Activated CD8-positive, alpha-beta memory T cell treated with anti-CD3 and anti-CD28 coated beads, Interleukin-2, amount 50 U/mL, for 1 hour (primary cell): Measurements from ENCODE around the gene IL17RB.

Experiments
- DNase-seq: peaks from one replicate; pipeline ENCODE4 v3.0.0-alpha.2; 2020; ENCODE audit errors: extremely low read depth

The IL17RB gene

GRCh38 chr3:53830944-53831343, 15.4 kb upstream of the IL17RB start:
- DNase-seq = no peak

DNA sequence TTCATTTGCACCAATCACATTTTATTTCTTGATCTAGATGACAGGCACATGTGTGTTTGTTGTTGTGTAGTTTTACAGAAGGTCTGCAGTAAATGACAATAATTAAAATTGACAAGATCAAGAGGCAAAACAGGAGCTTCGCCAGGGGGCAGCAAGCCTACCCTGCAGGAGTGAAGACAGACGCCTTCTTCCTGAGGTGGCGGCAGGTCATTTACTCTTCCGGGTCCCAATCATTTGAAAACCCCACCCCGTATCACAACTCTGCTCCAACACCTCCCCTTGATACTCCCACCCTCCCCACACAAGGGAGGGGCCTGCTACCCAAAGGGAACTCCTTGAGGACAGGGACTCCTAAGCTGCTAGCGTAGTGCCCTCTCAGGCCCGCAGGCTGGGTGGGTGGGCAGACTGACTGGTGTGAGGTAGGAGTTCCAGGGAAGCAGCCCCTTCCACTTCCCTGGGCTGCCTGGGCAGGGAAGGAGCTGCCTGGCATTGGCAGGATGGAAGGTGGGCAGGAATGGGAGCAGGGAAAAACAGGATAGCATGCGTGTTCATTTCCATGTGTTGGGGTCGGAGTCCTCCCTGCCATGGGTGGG, 13.2 kb upstream of the IL17RB start:
- no peak for DNase-seq

- DNase-seq = no peak
Observed at GRCh38 chr3:53833700-53834099, 12.7 kb upstream of the IL17RB start.

- DNase-seq = no peak
Observed at GRCh38 chr3:53834429-53835095, 11.8 kb upstream of the IL17RB start.

DNA sequence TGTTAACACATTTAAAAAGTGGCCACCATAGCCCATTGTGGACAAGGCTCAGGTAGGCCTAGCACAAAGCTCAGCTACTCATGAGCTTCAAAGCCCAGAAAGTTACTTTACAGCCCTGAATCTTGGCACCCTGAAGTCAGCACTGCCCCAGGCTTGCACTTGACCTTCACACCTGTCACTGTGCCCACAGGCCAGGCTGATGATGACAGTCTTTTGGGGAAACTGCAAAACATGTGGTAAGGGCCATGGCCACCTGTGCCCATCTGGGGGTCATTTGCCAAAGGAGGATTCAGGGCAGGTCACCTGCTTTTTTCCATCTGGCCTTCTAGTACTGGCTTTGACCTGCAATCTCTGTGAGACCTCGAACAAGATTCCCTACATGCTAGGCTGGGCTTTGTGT, 11.1 kb upstream of the IL17RB start:
- no peak for DNase-seq

- no peak for DNase-seq
Observed at GRCh38 chr3:53836084-53836872, 10.1 kb upstream of the IL17RB start.

DNA sequence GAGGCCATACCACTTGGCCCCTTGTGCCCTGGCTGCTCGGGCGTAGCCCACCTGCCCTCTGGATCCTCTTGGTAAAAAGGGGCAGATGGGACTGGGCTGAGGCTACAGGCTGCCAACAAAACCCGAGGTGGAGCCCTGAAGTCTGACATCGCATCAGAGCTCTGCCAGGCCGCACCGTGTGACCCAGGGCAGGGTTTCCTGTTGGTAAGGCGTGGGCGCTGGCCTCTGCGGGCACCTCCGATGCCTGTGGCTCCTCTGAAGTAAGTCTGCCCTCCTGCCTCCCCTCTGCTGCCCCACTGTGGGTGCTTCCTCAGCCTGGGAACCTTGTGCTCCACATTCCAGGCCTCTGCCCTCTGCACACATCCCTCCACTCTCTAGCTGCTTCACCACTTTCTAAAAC, 9.0 kb upstream of the IL17RB start:
- DNase-seq = no peak

- DNase-seq = no peak
Observed at GRCh38 chr3:53841296-53841695, 5.1 kb upstream of the IL17RB start.

- no peak for DNase-seq
Observed at GRCh38 chr3:53842436-53843194, 3.8 kb upstream of the IL17RB start.

DNA sequence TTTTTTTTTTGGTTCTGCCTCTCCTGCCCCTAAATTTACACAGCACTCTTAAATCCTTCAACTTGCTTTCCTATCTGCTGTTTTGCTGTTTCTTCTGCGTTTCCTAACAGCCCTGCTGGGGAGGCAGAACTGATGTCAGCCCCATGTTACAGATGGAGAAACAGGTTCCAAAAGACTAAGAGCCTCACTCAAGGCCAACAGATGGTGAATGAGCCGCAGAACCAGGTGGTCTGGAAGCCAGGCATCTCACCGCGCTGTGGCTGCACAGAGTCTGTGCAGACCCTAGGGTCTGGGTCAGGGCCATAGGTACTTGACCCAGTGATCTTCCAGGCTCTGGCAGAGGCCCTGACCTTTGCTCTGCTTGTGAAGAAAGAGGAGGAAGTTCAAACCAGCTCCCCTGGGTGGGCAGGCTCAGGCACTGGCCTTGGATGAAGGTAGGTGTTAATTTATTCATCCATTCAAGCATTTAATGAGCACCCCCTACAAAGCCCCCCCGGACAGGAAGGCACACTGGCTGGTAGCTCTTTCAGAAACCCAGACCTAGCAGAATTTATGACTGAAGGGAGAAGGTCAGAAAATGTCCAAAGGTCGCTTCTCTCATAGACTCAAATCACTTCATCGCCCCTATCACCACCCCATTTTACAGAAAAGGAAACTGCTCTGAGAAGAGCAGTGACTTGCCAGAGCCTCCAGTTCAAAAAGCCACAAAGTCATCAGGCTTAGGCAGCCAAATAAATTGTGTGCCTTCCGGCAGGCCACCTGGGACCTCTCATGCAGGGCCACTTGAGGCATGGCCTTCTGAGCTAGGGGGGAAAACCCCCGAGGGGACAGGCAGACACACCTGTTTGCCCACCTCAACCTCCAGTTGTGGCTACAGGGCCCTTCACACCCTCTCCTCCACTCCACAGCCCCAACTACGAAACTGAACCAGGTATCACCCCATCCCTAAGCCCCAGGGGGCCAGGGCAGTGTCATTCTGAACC, 2.9 kb upstream of the IL17RB start:
- no peak for DNase-seq

GRCh38 chr3:53844262-53845102, 1.9 kb upstream of the IL17RB start:
- DNase-seq = no peak

DNA sequence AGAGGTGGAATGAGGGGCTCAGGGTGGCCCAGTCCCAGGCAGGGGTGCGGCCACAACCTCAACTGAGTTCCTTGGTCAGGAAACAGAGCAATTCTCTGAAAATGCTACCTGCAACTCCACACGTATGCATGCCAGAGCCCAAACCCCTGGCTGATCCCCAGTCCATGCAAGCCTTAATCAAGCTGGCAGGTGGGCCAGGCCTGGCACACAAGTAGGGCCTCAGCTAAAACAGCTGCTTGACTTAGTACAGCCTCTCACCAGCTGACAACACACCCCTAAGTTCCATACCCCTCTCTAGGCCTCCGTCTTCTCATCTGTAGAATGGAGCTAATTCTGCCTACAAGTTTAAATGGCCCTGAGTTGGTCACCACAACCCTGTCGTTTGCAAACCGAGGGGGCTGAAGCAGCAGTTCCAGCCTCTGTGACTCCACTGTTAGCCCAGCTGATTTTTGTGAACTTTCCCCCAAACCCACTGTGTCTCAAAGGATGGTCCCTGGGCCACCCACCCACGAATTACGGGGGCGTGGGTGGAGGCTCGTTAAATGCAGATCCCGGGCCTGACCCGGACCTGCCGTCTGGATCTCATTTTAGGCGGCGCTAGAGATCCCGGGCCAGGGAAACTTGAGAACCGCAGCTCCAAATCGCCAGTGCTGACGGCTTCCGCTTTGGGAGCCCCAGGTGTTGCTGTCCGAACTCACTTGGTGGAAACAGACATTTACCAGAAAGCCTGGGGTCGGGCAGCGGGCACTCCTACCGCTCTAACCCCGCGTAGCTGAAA, 1.1 kb upstream of the IL17RB start:
- DNase-seq = no peak

GRCh38 chr3:53845881-53846133, 561 bp upstream of the IL17RB start:
- no peak for DNase-seq

GRCh38 chr3:53846851-53847155, 435 bp downstream of the IL17RB start:
- DNase-seq = no peak

DNA sequence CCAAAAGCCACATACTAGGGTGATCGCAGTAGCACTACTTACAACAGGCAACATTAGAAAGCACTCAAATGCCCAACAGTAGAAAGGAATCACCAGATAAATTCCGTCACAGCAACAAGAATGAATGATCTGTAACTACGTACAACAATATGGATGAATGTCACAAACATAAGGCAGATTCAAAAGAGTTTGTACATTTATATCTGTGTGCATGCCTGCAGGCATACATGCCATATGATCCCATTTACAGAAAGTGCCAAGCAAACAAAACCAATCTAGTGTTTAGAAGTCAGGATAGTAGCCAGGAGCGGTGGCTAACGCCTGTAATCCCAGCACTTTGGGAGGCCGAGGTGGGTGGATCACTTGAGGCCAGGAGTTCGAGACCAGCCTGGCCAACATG, 3.5 kb downstream of the IL17RB start:
- no peak for DNase-seq

DNA sequence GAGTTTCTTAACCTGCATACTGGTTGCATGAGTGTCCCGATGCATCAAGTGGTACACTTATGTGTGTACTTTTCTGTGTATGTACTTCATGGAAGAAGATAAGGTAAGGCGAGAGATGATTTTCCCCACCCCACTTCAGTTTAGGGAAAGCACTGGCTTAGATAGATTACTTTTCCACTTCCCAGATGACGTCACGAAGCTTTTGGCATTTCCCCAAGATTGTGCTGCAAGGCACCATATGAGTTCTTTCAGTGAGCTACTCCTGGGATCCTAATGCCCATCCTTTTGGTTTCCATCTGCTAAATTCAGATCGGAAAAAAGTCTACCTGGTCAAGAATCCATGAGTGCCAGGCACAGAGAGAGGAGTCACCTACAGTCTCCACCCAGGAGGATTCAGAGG, 4.5 kb downstream of the IL17RB start:
- no peak for DNase-seq

- no peak for DNase-seq
Observed at GRCh38 chr3:53856964-53857363, 10.6 kb downstream of the IL17RB start.

GRCh38 chr3:53858096-53858741, 11.9 kb downstream of the IL17RB start:
- DNase-seq = no peak

DNA sequence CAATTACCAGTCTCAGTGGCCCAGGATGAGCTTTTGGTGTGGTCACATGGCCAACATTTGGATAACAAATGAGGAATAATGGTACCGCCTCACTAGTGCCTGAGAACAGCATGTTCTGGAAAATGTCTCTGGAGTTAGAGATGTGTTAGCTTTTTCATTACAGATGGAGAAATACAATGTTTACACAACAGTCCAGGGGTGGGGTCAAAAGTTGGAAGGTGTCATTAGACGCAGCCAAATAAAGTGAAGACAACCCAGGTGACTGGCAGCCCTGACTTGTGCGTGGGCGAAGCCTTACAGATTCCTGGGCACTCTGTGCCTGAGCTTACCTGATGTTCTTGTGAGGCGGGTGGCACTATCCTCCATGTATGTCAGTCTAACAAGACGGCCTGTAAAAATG, 12.8 kb downstream of the IL17RB start:
- DNase-seq = no peak
